ENCODE measurements around the gene MRPL43. TPM values are rescaled to one million over a fixed set of nuclear protein-coding genes. Genes with fewer than 3 reads are reported as not detected.

MRPL43 gene
- polyA plus RNA-seq, 2 of the 4 experiments (the other 2 are of a cell fraction) = 76.3 to 83.4 TPM

DNA sequence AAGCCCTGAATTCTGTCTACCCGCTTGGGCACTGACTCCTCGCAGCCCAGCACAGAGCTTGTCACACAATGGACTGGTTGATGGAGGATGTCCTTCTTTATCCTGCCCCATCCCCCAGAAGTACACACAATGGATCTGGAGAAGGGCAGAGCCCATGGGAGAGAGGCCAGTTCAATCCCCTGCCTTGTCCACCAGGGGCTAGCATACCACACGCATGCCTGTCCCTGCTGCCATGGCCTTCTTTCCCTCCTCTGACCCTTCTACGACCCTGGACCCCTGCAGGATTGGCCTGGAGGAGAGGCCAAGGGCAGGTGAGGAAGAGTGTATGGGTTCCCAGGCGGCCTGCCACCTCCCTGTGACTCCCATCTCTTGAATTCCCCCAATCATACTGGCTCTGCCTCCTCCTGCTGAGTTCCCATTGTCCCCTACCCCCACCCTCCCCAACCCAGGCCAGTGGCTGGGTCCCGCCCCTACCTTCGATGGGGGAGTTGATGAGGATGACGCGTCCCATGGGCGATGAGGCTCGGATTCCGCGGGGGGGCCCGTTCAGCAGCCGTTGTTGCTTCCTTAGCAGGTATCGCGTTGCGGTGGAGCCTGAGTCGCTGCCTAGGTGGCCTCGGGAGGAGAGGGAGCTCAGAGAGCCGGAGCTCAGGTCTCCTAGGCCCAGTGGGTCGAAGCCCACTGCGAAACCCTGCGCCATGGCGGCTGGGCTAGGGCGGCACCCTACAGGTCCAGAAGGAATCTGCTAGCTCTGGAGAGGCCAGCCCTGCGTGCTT, 42.4 kb upstream of the MRPL43 start (continued):
- TF ChIP-seq, protein P1, sequence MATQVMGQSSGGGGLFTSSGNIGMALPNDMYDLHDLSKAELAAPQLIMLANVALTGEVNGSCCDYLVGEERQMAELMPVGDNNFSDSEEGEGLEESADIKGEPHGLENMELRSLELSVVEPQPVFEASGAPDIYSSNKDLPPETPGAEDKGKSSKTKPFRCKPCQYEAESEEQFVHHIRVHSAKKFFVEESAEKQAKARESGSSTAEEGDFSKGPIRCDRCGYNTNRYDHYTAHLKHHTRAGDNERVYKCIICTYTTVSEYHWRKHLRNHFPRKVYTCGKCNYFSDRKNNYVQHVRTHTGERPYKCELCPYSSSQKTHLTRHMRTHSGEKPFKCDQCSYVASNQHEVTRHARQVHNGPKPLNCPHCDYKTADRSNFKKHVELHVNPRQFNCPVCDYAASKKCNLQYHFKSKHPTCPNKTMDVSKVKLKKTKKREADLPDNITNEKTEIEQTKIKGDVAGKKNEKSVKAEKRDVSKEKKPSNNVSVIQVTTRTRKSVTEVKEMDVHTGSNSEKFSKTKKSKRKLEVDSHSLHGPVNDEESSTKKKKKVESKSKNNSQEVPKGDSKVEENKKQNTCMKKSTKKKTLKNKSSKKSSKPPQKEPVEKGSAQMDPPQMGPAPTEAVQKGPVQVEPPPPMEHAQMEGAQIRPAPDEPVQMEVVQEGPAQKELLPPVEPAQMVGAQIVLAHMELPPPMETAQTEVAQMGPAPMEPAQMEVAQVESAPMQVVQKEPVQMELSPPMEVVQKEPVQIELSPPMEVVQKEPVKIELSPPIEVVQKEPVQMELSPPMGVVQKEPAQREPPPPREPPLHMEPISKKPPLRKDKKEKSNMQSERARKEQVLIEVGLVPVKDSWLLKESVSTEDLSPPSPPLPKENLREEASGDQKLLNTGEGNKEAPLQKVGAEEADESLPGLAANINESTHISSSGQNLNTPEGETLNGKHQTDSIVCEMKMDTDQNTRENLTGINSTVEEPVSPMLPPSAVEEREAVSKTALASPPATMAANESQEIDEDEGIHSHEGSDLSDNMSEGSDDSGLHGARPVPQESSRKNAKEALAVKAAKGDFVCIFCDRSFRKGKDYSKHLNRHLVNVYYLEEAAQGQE (IDR thresholded peaks at IDR 0.05) = no peak

GRCh38 chr10:101028446-101029337, 41.4 kb upstream of the MRPL43 start:
- no peak overlapping the region for H3K27ac ChIP-seq
- TF ChIP-seq SMC3 (IDR thresholded peaks at IDR 0.05) (no peak), KDM5A (IDR thresholded peaks at IDR 0.05) (no peak), EHMT2 (IDR thresholded peaks at IDR 0.05; ENCODE audit: low read depth) (no peak), CHD2 (IDR thresholded peaks at IDR 0.05; ENCODE audit: low read length, partially characterized antibody) (no peak), HOXA7 (CRISPR knock-in tag; IDR thresholded peaks at IDR 0.05) (no peak), ZSCAN20 (CRISPR knock-in tag; IDR thresholded peaks at IDR 0.05) (no peak), EP300 (IDR thresholded peaks at IDR 0.05) (no peak), TP53 (CRISPR knock-in tag; IDR thresholded peaks at IDR 0.05) (no peak), RFX5 (IDR thresholded peaks at IDR 0.05) (no peak), KDM1A (IDR thresholded peaks at IDR 0.05; ENCODE audit: low read depth) (no peak), FOXS1 (CRISPR knock-in tag; IDR thresholded peaks at IDR 0.05) (no peak), USF2 (IDR thresholded peaks at IDR 0.05) (no peak), POLR2AphosphoS2 (conservative IDR thresholded peaks at IDR 0.05; ENCODE audit: low read length) (no peak), PHF8 (IDR thresholded peaks at IDR 0.05; ENCODE audit: borderline replicate concordance, low read depth) (no peak)
- TF ChIP-seq, protein P2, sequence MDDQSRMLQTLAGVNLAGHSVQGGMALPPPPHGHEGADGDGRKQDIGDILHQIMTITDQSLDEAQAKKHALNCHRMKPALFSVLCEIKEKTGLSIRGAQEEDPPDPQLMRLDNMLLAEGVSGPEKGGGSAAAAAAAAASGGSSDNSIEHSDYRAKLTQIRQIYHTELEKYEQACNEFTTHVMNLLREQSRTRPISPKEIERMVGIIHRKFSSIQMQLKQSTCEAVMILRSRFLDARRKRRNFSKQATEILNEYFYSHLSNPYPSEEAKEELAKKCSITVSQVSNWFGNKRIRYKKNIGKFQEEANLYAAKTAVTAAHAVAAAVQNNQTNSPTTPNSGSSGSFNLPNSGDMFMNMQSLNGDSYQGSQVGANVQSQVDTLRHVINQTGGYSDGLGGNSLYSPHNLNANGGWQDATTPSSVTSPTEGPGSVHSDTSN (IDR thresholded peaks at IDR 0.05) = no peak
- TF ChIP-seq, protein P1 (IDR thresholded peaks at IDR 0.05) = no peak
- TF ChIP-seq, protein P3, sequence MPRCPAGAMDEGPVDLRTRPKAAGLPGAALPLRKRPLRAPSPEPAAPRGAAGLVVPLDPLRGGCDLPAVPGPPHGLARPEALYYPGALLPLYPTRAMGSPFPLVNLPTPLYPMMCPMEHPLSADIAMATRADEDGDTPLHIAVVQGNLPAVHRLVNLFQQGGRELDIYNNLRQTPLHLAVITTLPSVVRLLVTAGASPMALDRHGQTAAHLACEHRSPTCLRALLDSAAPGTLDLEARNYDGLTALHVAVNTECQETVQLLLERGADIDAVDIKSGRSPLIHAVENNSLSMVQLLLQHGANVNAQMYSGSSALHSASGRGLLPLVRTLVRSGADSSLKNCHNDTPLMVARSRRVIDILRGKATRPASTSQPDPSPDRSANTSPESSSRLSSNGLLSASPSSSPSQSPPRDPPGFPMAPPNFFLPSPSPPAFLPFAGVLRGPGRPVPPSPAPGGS (IDR thresholded peaks at IDR 0.05) = no peak
- no peak for ATAC-seq
- 74% methylated on average over 7 of the region's 7 CpGs for WGBS (ENCODE audit: missing lambda C conversion rate)
- peaks cover 27% of the 10 kb centered on the region for H3K4me1 ChIP-seq
- ChIA-PET POLR2A (interaction anchor here (1.1 kb wide), 1 partner anchor 15 kb away, joined by 4 read pairs; no protein-coding TSS in a partner anchor), CTCF (interaction anchor here (1.7 to 59.3 kb wide), 6 partner anchors 12 to 48 kb away, joined by 5 to 2364 read pairs (median 109); partner anchors contain the start of genes KAZALD1 and LZTS2)
- no peak for DNase-seq (ENCODE audit: low read depth in 1 of 2, low spot score in 1 of 2)
- H3K9me3 ChIP-seq = no peaks in the 10 kb centered on the region
- no peak overlapping the region for H3K4me3 ChIP-seq
- no peak for FAIRE-seq
- no peak overlapping the region for H3K4me2 ChIP-seq

Measured in A549 (cell line).